DMS 273 treated with DMSO at 0.1 percent for 48 hours (cell line): ENCODE measurements around the gene SPATA25.
"Not testable (repeated sequence)": the region's sequence is repeated elsewhere in the genome, so short reads cannot be mapped to it uniquely, and the experiment has no call there.

ENCODE experiments used
- DNase-seq: peaks from one replicate; lab custom pipeline; 2025; lab: John Stamatoyannopoulos, UW

Gene SPATA25

DNA sequence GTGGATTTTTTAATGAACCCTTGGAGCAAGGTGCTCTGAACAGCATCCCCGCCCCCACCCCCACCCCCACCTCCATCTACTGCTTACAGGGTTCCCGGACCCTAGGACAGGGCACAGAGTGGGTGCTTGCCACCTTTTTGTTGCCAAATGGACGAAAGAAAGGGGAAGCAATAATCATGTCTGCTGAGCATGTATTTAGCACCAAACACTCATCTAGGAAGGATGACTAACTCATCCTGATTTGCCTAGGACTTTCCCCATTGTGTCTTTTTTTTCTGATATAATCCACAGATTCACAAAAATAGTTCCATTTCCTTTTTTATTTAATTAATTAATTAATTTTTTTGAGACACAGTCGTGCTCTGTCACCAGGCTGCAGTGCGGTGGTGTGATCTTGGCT lies 25.7 kb upstream of the SPATA25 start:
- DNase-seq: no peak

DNA sequence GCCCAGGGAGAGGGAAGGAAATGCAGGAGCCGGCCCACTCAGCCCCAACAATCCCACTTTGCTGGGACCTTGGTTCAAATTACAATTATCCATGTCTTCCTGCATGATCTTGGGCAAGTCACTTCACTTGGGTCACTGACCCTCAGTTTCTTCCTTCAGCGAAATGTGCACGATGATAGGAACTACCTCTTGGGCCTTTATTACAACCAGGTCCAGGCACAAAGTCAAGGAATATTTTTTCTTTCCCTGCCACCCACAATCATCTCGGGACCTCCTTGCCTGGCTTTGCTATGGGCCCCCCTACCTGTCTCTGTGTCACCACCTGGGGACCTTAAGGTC lies 24.9 kb upstream of the SPATA25 start:
- DNase-seq: no peak

GRCh38 chr20:45911486-45912343 lies 24.3 kb upstream of the SPATA25 start, which contains the start of gene PLTP:
PLTP (minus strand) TSS chr20:45912155; CDS start chr20:45911452, 703 bp downstream.
- DNase-seq: no peak

DNA sequence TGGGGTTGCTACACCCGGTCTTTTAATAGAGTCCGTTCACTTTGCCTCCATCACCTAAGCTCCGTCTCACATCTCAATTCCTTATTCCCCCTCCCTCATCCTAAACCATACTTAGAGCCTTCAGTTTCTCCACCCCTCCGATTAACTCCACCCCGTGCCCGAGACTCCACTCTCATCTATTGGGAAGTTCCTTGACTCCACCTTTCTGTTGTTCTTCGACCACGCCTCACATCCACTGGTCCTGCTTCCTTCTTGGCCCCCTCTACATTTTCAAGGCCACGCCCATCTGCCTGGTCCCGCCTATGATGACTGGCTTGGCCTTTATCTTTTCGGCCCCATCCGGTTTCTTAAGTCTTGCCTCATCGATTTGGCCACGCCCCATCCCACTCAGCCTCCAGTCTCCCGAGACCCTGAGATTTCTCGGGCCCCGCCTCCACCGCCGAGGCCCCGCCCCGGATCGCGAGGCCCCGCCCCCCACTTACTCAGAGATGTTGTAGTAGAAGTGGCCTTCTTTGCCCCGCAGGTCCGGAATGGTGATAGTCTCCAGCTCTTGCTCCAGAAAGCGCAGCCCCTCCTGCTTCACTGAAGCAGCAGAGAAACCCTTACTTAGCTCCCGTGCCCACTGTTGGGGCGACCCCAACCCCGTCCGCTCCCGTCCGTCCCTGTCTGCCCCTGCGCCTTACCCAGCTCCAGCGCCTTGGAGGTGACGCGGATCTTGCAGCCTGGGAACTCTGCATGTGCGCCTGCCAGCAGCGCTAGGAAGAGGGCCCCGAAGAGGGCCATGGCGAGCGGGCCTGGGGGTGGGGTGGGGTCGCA lies 23.5 kb upstream of the SPATA25 start:
- peak; percentile 53 for DNase-seq

- DNase-seq: no peak
These were observed 22.6 kb upstream of the SPATA25 start for GRCh38 chr20:45909817-45910669.

DNA sequence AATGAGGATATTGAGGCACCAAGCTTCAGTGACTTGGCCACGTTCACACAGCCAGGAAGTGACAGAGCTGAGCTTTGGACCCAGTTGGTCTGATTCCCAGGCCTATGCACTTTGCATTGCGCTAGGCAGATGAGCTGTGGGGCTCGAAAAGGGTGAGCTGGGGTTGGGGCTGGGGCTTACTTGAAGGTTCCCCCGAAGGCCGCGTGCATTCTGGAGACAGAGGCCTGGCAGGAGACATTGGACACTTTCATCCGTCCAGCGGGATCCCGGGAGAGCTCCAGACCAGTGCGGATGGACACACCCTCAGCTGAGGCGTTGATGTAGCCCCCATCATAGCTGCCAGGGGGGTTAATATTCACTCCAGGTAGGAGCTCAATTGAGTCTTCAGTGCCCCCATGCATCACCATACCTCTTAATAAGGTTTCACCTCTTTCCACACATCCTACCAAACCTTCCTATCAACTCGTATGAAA lies 21.9 kb upstream of the SPATA25 start:
- DNase-seq: no peak

DNA sequence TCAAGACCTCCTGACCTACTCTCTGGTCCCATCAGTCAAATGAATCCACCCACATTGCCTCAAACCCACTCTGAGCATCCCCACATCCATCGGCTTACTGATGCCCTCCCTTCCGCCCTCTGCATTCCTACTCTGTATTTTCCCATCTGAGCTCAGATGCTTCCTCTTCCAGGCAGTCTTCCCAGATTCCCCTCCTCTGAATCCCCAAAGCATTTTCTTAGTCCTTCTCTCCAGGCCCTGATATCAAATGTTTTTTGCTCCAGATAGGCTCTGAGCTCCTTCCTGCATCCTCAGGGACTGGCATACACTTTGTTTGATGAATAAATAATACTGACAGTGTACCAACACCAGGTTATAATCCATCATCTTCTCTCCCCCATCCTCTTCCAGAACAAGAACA lies 20.7 kb upstream of the SPATA25 start:
- no peak for DNase-seq

DNA sequence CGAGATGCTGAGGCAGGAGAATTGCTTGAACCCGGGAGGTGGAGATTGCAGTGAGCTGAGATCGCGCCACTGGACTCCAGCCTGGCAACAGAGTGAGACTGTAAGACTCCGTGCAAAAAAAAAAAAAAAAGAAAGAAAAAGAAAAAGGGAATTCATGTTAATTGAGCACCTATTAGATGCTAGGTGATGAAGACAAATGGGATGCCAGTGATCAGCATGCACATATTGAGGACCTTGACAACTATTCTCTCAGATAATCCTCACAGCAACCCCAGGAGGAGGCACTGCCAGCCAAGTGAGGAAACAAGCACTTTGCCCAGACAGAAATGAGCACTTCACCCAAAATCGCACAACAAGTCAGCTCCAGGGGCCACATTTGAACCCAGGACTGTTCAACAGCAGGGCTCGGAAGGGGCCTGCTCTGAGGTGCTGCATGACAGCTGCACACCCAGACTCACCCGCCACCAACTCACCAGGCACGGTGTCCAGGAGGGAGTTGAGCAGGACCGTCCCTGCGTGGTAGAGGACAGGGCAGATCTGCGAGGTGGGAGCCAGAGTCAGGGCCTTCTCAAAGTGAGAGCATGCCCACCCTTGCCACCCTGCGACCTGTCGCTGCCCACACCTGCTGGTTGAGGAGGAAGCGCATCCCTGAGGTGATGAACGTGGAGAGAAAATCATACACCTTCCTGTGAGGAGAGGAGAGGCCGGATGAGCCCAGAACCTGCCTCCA lies 20.0 kb upstream of the SPATA25 start:
- no peak for DNase-seq

DNA sequence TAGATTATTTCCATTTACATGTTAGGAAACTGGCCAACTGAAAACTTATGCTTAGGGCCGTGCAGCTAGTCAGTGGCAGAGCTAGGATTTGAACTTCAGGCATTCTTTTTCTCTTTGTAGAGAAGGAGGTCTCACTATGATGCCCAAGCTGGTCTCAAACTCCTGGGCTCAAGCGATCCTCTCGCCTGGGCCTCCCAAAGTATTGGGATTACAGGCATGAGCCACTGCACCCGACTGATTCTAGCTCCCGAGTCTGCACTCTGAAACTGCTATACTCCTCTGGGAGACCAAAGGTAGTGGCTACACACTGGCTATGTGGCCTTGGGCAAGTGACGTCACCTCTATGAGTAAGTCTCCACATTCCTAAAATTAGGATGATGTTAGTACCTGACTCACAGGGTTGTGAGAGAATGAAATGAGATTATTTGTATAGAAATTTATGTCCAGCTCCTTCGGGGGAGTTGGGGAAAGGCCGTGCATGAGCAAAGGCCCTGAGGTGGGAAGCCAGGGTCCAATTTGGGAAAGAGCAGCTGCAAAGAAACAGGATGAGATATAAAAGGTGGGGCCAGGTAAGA lies 18.2 kb upstream of the SPATA25 start:
- no peak for DNase-seq

GRCh38 chr20:45904583-45905504 lies 17.4 kb upstream of the SPATA25 start:
- DNase-seq: no peak

- no peak for DNase-seq
These were observed 14.8 kb upstream of the SPATA25 start for GRCh38 chr20:45902199-45902701.

DNA sequence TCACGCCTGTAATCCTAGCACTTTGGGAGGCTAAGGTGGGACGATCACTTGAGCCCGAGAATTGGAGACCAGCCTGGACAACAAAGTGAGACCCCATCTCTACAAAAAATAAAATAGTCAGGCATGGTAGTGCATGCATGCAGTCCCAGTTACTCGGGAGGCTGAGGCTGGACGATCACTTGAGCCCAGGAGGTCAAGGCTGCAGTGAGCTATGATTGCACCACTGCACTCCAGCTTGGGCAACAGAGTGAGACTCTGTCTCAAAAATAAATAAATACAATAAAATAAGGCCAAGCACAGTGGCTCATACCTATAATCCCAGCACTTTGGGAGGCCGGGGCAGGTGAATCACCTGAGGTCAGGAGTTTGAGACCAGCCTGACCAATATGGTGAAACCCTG lies 13.9 kb upstream of the SPATA25 start:
- not testable (repeated sequence) for DNase-seq

DNA sequence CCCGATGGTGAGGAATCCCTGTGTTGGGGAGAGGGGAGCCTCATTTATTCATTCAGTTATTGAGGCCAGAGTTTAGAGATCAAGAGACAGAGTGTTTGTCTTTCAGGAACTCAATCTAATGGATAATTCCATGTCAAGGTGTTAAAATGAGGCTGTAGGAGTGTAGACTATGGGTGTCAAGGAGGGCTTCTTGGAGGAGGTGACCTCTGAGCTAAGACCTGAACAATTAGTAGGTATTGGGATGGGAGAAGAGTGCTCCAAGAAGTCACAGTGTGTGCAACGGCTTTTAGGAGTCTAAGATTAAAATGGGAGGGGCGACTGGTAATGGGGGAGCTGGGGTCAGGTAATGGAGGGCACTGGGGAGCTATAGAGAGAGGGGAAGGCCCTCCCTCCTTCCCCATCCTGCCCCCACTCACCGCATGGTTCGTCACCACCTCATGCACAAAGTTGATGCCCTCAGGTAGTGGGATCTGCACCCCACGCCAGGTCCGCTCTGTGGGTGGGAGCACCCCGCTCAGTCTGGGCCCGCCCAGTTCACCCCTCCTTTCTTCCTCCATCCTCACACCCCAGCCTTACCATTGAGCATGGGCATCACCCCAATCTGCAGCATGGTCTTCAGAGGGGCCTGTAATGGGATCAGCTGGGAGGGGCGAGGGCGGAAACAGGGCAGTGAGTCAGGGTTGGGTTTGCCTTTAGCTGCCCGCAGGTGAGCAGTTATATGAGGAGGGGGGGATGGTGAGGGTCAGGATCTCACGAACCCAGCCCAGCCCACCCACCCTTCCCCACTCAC lies 11.8 kb upstream of the SPATA25 start:
- no peak for DNase-seq

- no peak for DNase-seq
These were observed 10.9 kb upstream of the SPATA25 start for GRCh38 chr20:45898285-45898684.

DNA sequence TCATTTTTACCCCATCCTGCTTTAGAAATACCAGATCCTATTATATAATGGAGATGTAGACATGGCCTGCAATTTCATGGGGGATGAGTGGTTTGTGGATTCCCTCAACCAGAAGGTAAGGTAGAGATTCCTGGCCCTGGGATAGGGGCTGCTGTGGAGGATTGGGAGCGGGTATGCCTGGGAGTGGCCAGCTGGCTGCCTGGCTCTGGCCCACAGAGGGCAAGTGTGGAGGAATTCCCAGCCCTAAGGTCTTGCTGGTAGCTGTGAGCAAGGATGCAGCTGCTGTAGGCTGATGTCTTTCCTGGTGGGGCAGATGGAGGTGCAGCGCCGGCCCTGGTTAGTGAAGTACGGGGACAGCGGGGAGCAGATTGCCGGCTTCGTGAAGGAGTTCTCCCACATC lies 10.3 kb upstream of the SPATA25 start:
- no peak for DNase-seq

GRCh38 chr20:45897289-45897688 lies 9.9 kb upstream of the SPATA25 start:
- DNase-seq: no peak

DNA sequence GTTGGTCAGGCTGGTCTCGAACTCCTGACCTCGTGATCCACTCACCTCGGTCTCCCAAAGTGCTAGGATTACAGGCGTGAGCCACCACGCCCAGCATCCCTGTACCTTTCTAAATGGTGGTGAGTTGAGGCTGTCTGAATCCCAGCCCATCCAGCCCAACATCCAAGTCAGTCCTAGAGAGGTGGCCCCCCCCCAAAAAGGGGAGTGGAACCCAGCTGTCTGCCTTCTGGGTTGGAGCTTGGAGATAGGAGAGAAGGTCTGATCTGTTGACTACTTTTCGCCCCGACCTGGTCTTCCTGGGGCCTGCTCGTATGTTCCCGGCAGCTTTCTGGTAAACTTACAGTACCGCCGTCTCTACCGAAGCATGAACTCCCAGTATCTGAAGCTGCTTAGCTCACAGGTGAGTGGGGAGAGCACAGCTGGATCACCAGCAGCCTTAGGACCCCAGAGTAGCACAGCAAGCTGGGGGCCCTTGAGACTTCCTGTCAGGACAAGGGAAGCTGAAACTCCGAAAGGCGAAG lies 9.3 kb upstream of the SPATA25 start:
- no peak for DNase-seq

DNA sequence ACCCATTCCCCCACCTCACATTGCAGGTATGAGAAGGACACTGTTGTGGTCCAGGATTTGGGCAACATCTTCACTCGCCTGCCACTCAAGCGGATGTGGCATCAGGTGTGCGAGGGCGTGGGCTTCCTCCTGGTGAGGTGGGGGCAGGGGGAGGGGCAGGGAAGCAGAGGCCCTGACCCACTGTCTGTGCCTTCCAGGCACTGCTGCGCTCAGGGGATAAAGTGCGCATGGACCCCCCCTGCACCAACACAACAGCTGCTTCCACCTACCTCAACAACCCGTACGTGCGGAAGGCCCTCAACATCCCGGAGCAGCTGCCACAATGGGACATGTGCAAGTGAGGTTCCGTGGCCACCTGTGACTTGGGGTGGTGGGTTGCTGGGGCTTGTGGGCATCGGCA lies 7.4 kb upstream of the SPATA25 start:
- no peak for DNase-seq

DNA sequence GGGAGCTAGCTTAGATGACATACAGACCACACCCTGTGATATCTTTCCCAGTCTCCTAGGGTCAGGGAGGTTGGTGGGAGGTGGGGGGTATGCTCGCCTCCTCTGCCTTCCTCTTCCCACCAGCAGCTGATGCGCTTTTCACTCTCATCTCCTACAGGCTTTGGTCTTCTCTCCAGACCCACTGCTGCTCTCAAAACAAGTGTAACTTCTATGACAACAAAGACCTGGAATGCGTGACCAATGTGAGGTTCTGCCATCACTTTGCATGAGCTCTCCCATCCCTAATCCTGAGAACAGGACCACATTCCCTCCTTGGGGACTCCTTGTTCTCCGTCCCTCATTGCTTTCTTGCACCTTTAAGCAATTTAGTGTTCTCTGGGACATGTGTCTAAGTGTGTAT lies 6.4 kb upstream of the SPATA25 start:
- no peak for DNase-seq
